Retina (tissue), 1 donor: ENCODE results near the gene ANKRD11.
"Not testable (repeated sequence)": the region's sequence is repeated elsewhere in the genome, so short reads cannot be mapped to it uniquely, and the experiment has no call there.

Experiments
- DNase-seq: peaks from one replicate; pipeline ENCODE4 v3.0.0-alpha.2; 2016

ANKRD11 gene

GRCh38 chr16:89343501-89344457 lies 146.6 kb downstream of the ANKRD11 start:
- peak; percentile 44 for DNase-seq

DNA sequence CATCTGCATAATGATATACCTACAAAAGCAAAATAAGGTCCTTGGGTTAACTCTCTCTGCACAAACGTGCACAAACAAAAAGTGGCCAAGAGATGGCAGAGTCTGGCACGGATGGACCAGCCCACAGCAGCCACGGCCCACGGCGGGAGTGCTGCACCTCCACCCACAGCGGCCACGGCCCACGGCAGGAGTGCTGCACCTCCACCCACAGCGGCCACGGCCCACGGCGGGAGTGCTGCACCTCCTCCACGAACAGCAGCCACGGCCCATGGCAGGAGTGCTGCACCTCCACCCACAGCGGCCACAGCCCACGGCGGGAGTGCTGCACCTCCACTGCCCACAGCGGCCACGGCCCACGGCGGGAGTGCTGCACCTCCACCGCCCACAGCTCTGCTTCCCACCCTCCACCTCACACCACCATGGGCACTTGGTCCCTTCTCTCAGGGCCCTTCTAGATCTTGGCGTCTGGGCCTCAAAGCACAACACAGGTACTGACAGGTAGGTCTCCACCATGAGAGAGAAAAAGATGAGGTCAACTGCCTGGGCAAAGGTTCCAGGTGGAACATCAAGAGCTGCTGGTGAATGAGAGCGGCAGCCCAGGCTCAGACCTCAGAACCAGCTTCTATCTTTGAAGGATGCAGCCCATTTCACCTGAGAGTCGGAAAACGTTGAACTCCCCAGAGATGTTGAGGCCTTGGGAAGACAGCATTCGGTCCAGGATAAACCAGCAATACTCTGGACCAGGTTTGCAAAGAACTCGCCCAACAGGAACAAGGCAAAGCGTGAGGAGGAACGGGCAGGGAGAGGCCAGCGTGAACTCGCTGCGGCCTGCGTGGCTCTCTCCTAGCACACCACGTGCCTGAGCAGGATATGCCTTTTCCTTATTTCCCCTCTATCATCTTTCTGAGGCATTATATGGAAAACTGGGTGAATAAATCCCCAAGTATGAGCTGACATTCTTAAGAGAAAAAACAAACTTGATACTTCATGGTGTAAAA lies 148.4 kb downstream of the ANKRD11 start:
- no peak for DNase-seq

DNA sequence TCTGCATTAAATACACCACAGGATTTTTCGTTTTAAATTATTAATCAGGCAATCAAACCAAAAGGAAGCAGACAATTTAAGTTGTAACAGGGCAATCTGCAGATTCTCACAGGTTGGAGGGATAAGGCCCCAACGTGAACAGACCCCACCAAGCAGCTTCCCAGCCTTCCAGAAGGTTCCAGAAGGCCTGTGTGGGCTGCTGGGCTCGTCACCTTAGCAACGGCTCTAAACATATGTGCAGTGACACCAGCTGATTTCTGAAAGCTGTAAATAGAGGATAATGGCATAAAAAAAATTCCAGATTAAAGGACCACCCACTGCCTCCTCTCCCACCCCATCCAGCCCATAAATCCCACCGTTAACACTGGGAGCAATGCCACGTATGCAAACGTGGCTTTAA lies 149.1 kb downstream of the ANKRD11 start:
- no peak for DNase-seq

GRCh38 chr16:89338863-89339262 lies 151.5 kb downstream of the ANKRD11 start:
- no peak for DNase-seq

DNA sequence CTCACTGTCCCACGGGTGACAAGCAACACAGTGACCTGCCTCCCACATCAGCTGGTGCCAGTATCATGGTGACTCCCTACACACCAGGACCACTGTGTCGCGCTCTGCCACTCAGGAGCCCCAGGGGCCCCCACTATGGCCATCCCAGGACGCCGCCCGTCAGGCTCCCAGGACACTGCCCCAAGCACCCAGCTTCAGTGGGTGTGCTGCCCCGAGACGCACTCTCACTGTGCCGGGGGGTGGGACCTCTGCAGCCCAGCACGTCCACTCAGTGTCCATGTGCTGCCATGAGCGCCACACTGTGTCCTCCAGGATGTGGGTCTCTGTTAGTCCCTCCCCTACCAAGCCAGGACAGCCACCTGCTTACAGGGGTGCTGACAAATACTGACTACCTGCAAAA lies 152.4 kb downstream of the ANKRD11 start:
- no peak for DNase-seq

GRCh38 chr16:89335803-89336485 lies 154.4 kb downstream of the ANKRD11 start:
- DNase-seq: no peak

GRCh38 chr16:89334988-89335802 lies 155.2 kb downstream of the ANKRD11 start:
- DNase-seq: peak; percentile 39

GRCh38 chr16:89334461-89334860 lies 155.9 kb downstream of the ANKRD11 start:
- DNase-seq: no peak

DNA sequence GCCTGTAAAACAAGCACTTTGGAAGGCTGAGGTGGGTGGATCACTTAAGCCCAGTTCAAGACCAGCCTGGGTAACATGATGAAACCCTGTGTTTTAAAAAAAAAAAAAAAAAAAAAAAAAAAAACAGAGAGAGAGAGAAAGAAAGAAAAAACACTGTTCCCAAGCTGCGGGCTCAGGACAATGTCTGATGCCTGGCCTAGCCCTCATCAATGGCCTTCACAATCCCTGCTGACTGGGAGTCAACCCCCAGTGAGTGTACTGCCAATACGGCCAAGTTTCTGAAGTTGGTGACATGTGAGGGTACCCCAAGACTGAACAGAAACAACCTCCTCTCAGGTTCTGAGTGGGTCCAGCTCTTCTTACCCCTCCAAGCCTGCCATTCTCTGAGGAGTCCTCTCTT lies 156.3 kb downstream of the ANKRD11 start:
- no peak for DNase-seq

- DNase-seq: peak; percentile 54
Observed at GRCh38 chr16:89333401-89334001, 156.9 kb downstream of the ANKRD11 start.

DNA sequence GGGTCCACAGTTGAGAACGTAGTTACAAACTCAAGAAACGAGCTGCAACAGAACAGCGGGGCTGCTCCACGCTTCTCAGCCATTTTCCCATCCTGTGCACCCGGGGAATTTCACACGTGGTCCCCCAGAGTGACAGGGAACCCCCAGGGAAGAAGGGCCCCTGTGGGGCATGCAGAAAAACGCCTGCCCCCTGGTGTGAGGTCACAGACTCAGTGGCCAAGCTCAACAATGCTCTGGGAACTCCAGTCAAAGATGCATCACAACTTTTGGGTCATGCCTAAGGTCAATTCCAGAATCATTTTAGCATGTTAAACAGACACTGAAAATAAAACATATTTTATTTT lies 157.5 kb downstream of the ANKRD11 start:
- no peak for DNase-seq

- DNase-seq: no peak
Observed at GRCh38 chr16:89332243-89332901, 158.0 kb downstream of the ANKRD11 start.

DNA sequence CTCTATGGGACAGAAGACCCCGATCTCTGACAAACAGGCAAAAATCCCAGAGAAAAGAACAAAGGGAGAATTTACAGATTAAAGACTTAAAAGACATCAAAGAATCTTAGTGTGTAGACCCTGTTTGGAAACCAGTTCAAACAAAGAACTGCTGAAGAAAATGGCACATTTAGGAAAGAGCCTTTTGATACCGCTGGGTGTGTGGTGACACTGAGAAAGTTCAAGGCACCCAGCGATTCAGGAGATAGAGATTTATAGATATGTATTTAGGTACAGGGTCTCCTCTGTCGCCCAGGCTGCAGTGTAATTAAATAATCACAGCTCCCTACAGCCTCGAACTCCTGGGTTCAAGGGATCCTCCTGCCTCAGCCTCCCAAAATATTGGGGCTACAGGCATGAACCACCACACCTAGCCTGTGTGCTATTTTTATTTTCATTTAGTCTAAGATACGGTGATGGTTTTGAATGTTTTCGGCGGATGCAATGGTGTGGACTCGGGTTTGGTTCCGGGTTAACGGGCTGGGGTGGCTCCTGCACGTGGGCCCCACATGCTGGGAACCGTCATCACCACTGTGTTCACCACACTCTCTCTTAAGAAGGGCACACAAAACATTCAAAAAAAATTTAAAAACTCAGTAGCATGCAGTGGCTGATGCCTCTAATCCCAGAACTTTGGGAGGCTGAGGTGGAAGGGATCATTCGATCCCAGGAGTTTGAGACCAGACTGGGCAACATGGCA lies 158.8 kb downstream of the ANKRD11 start:
- no peak for DNase-seq

DNA sequence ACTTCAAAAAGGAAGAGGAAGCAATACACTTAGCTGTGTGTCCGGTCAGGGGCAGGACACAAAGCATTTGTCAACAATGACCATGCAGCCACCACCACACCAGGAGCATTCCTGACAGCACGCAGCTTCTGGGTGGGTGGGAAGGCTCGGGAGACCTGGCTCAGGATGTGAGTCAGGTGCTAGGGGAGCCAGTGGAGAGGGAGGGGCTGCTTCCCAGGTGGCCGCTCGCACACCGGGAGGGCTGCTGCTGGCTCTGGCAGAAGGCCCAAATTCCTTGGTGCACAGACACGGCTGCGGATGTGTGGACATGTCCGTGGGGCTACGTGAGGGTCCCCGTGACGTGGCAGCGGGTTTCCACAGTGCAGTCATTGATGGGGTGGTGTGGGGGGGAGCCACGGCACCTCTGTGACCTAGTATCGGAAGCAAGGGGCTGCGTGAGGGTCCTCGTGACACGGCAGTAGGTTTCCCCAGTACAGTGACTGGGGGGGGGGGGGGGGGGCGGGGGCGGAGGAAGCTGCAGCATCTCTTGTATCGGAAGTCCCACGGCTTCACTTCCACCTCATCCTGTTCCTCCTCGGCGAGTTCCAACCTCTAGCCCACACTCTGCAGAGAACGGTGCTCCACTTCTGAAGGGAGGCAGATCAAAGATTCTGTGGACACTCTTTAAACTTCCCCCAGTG lies 160.0 kb downstream of the ANKRD11 start:
- DNase-seq: no peak

DNA sequence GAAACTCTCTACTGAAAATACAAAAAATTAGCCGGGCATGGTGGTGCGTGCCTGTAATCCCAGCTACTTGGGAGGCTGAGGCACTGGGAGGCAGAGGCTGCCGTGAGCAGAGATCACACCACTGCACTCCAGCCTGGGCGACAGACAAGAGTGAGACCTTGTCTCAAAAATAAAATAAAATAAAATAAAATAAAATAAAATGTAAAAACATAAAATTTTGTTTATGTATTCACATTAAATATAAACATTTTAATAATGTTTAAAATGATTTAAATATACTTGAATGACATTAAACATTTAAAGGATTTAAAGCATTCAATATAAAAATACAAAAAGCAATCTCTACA lies 160.6 kb downstream of the ANKRD11 start:
- not testable (repeated sequence) for DNase-seq

DNA sequence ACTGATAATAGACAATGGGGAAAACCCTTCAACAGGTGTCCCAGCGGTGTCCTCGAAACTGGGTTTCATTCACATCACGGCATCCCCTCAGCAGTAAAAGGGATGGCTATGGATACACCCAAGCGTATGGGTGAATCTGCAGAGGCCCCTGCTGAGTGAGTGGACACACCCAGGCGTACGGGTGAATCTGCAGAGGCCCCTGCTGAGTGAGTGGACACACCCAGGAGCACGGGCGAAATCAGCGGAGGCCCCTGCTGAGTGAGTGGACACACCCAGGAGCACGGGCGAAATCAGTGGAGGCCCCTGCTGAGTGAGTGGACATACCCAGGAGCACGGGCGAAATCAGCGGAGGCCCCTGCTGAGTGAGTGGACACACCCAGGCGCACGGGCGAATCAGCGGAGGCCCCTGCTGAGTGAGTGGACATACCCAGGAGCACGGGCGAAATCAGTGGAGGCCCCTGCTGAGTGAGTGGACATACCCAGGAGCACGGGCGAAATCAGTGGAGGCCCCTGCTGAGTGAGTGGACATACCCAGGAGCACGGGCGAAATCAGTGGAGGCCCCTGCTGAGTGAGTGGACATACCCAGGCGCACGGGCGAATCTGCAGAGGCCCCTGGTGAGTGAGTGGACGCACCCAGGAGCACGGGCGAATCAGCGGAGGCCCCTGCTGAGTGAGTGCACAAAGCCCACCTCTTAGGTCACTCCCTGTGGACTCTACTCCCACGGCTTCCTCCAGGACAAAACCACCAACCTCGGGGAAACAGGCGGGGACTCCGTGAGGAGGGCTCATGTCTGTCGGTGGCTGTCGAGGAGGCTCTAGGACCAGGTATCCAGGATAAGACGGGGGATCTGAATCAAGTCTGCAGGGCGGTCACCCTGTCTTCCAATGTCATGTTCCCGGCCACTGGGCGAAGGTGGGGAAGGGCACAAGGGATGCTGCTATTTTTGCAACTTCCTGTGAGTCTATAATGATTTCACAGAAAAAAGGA lies 161.7 kb downstream of the ANKRD11 start:
- DNase-seq: not testable (repeated sequence)

DNA sequence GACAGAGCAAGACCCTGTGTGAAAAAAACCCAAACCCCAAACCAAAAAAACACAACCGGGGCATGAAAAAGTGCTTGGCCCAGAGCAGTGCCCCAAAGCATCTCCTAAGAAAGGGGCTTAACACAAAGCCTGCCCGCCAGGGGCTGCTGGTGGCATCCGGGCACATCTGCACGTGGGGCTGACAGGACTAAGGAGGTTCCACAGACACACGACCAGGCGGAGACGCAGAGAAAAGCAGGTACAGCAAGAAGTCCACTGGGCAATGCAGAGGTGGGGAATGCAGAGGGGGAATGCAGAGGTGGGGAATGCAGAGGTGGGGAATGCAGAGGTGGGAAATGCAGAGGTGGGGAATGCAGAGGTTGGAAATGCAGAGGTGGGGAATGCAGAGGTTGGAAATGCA lies 163.6 kb downstream of the ANKRD11 start:
- DNase-seq: no peak

GRCh38 chr16:89325861-89326471 lies 164.4 kb downstream of the ANKRD11 start:
- no peak for DNase-seq
